Ovary (tissue), 9 donors: ENCODE results near the gene FAM162B. TPM values are rescaled to one million over a fixed set of nuclear protein-coding genes. Genes with fewer than 3 reads are reported as not detected.

Experiments used
- DNase-seq, 5 donors: peaks; one replicate each; pipeline ENCODE4 v3.0.0-alpha.2; 2019 to 2020
- H3K27ac ChIP-seq, 2 donors: fragments of 200-600 bp; one replicate each; pipeline versions ENCODE4 v1.5.1 to v1.8.0; 2019 to 2022
- H3K27me3 ChIP-seq: fragments of 200-600 bp; one replicate; pipeline ENCODE4 v1.8.0; 2022
- H3K36me3 ChIP-seq: fragments of 200-600 bp; sonication (generic); one replicate; pipeline ENCODE4 v1.5.1; 2019
- H3K4me1 ChIP-seq: one replicate; pipeline ENCODE4 v1.8.1; 2013; ENCODE audit warnings: mild to moderate bottlenecking, moderate library complexity; ENCODE audit not compliant: insufficient read depth
- H3K4me3 ChIP-seq: fragments of 200-600 bp; sonication (generic); one replicate; pipeline ENCODE4 v1.5.1; 2017
- H3K9me3 ChIP-seq, 2 donors: fragments of 200-600 bp in 1 of 2; sonication (generic) in 1 of 2; one replicate each; pipeline versions ENCODE4 v1.5.1 to v1.8.1; 2013 to 2019; ENCODE audit warnings: mild to moderate bottlenecking in 1 of 2, moderate library complexity in 1 of 2
- CTCF ChIP-seq, 3 donors: fragments of 450-650 bp in 2 of 3; fragments of 200-600 bp in 1 of 3; IDR thresholded peaks; one replicate each; pipeline versions ENCODE4 v1.5.1 to v1.8.0; 2016 to 2022; ENCODE audit warnings: antibody characterized with exemption in 3 of 3, mild to moderate bottlenecking in 1 of 3
- EP300 ChIP-seq: sonication (generic); formaldehyde crosslinking; IDR thresholded peaks from one replicate; pipeline ENCODE4 v1.6.1; 2017; ENCODE audit warnings: antibody characterized with exemption
- POLR2A ChIP-seq: fragments of 450-650 bp; IDR thresholded peaks from one replicate; pipeline ENCODE4 v1.6.1; 2017; ENCODE audit warnings: antibody characterized with exemption, mild to moderate bottlenecking, moderate library complexity
- WGBS, 3 donors: extraction: QIAGEN DNeasy Blood & Tissue Kit in 1 of 3; methylation state at CpG; one replicate each; pipeline versions ENCODE4 v1.1.5 to v1.1.7; 2013 to 2017; 5-methylcytosine and 5-hydroxymethylcytosine counted together
- intact Hi-C, 4 donors: fragments of 100-400 bp; cut with DNase I; formaldehyde crosslinking; loops; one replicate each; pipeline versions ENCODE4 v1.11.0 to v1.15.1; 2022 to 2023
- polyA plus RNA-seq, 2 donors: library from polyadenylated mRNA; stranded (reverse); fragments of 200-250 nt in 1 of 2; fragments of 350-450 nt in 1 of 2; fragmentation: Illumina TruSeq in 1 of 2; extraction: RNeasy Lipid Tissue Mini Kit (QIAGEN cat#74804) in 1 of 2; gene quantifications; one replicate each; pipeline ENCODE4 v1.2.3, GENCODE V29; 2013 to 2014
- total RNA-seq, 7 donors: library from RNA; depleted of rRNA in 2 of 7; stranded (reverse); fragments of >200 nt in 2 of 7; fragmentation: NEBNext Ultra II Directional in 3 of 7; extraction: Animal tissue kit (Norgen Biotek cat#: 25700) in 3 of 7; gene quantifications; one replicate each; pipeline versions ENCODE4 v1.1.0 to v1.2.4, GENCODE V29; 2016 to 2023
- donor health status: DM: no; HTN: no; CAD: no; lungs with moderate emphysema.
- donor health status: DM: no; HTN: no; CAD: no.
- donor health status: Bipolar disorder and iron deficiency.
- donor health status: DM: yes; HTN: yes; CAD: no.
- donor health status: DM: no; HTN: no; CAD: no.
- donor health status: DM: yes; HTN: yes; CAD: no.

The FAM162B gene
- total and polyA plus RNA-seq, 9 donors, result 2.2 to 11.6 (median 6.4) TPM

- no peak overlapping the region for H3K27ac ChIP-seq
- TF ChIP-seq EP300, result no peak
- no peak for TF ChIP-seq POLR2A
- no peak for TF ChIP-seq CTCF (IDR thresholded peaks at IDR 0.05)
- H3K36me3 ChIP-seq, result no peaks in the 10 kb centered on the region
- H3K27me3 ChIP-seq, result no peaks in the 10 kb centered on the region
- peaks cover 9% of the 10 kb centered on the region for H3K4me1 ChIP-seq
- no peak for DNase-seq
- WGBS, 3 donors, result 72 to 76% (median 75%) methylated on average over 11 of the region's 11 CpGs
- H3K4me3 ChIP-seq, result peak overlapping the region; percentile 57
- peaks cover 0 to 4% of the 10 kb centered on the region in 2 donors for H3K9me3 ChIP-seq
- intact Hi-C loops, result no loop called here
Observed at GRCh38 chr6:116763906-116764628, 1.5 kb downstream of the FAM162B start.

DNA sequence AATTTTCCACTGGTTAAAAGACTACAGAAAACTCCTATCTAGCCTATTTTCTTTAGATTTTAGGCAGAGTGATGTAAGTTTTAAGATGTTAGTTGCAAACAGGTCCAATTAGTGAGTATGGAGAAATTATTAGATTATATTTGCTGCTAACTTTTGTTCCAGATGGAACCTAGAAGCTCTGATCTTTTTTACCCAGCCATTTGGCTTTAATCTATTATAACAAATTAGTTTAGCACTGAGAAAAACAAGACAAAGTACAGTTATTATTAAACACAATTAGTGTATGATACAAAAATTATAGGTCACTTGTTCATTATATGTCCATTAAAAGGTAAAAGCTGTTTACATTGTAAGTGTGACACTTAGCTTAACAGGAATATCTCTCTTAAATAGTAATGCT, 2.5 kb downstream of the FAM162B start:
- peaks cover 0 to 4% of the 10 kb centered on the region in 2 donors for H3K9me3 ChIP-seq
- no peaks in the 10 kb centered on the region for H3K27me3 ChIP-seq
- no peak for DNase-seq
- H3K27ac ChIP-seq, result no peak overlapping the region
- intact Hi-C loops, result no loop called here
- H3K36me3 ChIP-seq, result no peaks in the 10 kb centered on the region
- H3K4me1 ChIP-seq, result peaks cover 9% of the 10 kb centered on the region
- H3K4me3 ChIP-seq, result no peak overlapping the region
- TF ChIP-seq POLR2A, result no peak
- no peak for TF ChIP-seq EP300
- TF ChIP-seq CTCF (IDR thresholded peaks at IDR 0.05), result no peak

GRCh38 chr6:116762235-116762634, 3.3 kb downstream of the FAM162B start:
- intact Hi-C loops, result no loop called here
- Histone ChIP-seq H3K27me3 (no peaks in the 10 kb centered on the region), H3K9me3 (peaks cover 0 to 4% of the 10 kb centered on the region in 2 donors), H3K4me1 (peaks cover 9% of the 10 kb centered on the region), H3K36me3 (no peaks in the 10 kb centered on the region), H3K4me3 (no peak overlapping the region), H3K27ac (no peak overlapping the region)
- WGBS, 3 donors, result 81 to 88% (median 88%) methylated on average over 1 of the region's 1 CpG
- DNase-seq, result no peak
- TF ChIP-seq EP300, result no peak
- TF ChIP-seq POLR2A, result no peak
- no peak for TF ChIP-seq CTCF (IDR thresholded peaks at IDR 0.05)

- intact Hi-C loops, result no loop called here
- Histone ChIP-seq H3K4me3 (no peak overlapping the region), H3K27ac (no peak overlapping the region)
Observed at GRCh38 chr6:116761779-116762178, 3.7 kb downstream of the FAM162B start.

More at GRCh38 chr6:116761779-116762178, 3.7 kb downstream of the FAM162B start:
- DNase-seq, result no peak
- Histone ChIP-seq H3K4me1 (peaks cover 9% of the 10 kb centered on the region), H3K27me3 (no peaks in the 10 kb centered on the region), H3K9me3 (peaks cover 0 to 4% of the 10 kb centered on the region in 2 donors), H3K36me3 (no peaks in the 10 kb centered on the region)
- TF ChIP-seq POLR2A, result no peak
- no peak for TF ChIP-seq CTCF (IDR thresholded peaks at IDR 0.05)
- no peak for TF ChIP-seq EP300
- WGBS, 3 donors, result 62 to 70% (median 69%) methylated on average over 4 of the region's 4 CpGs
